HG03066 (cell line): ENCODE data around the gene SGCB.
"Not testable (repeated sequence)": the region's sequence is repeated elsewhere in the genome, so short reads cannot be mapped to it uniquely, and the experiment has no call there.

Source experiments
- ATAC-seq: cut with Tn5 transposase; IDR thresholded peaks from one replicate; pipeline ENCODE4 v1.9.1; 2021; ENCODE audit warnings: low read depth; ENCODE audit not compliant: unreplicated experiment

The SGCB gene, protein sequence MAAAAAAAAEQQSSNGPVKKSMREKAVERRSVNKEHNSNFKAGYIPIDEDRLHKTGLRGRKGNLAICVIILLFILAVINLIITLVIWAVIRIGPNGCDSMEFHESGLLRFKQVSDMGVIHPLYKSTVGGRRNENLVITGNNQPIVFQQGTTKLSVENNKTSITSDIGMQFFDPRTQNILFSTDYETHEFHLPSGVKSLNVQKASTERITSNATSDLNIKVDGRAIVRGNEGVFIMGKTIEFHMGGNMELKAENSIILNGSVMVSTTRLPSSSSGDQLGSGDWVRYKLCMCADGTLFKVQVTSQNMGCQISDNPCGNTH

DNA sequence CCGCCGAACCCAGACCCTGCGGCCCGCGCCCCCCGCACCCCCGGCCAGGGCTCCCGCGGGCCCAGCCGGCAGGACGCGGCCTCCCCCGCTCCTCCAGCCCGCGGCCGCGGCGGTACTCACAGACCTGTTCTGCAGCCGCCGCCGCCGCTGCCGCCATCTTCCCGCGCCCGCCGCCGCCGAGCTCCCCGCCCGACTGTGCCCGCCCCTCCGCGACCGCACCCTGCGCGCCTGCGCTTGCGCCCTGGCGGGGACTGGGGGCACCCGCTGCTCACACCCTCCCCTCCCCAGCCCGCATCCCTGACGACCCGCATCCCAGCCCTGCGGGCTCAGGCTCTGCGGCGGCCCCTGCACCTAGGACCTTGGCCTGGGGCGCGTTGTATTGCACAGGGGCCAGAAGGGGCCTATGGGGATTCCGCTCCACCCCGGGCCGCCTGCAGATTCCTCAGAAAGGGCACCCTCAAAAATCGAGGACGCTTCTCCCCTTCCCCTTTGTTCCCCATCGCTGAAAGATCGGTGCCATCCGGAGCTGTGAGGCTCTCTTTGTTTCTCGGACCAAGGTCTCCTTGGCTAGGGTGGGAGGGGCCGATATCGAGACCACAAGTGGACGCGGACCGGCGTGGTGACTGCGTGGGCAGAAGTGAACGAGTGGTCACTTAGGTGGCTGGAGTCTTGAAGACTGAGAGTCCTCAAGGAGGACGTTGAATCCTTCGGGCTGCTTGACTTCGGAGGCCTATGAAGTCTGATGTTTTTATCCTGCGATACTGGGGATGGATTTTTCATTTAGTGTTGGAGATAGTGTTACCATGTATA is at the start of gene SGCB:
SGCB (minus strand) TSS at position 197 of the 810 bp plus-strand sequence; CDS start at position 157, 40 bp downstream.
- ATAC-seq = peak; percentile 92

DNA sequence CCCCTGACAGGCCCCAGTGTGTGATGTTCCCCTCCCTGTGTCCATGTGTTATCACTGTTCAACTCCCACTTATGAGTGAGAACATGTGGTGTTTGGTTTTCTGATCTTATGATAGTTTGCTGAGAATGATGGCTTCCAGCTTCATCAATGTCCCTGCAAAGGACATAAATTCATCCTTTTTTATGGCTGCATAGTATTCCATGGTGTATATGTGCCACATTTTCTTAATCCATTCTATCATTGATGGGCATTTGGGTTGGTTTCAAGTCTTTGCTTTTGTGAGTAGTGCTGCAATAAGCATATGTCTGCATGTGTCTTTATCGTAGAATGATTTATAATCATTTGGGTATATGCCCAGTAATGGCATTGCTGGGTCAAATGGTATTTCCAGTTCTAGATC is 48.3 kb upstream of the SGCB start:
- ATAC-seq = not testable (repeated sequence)

DNA sequence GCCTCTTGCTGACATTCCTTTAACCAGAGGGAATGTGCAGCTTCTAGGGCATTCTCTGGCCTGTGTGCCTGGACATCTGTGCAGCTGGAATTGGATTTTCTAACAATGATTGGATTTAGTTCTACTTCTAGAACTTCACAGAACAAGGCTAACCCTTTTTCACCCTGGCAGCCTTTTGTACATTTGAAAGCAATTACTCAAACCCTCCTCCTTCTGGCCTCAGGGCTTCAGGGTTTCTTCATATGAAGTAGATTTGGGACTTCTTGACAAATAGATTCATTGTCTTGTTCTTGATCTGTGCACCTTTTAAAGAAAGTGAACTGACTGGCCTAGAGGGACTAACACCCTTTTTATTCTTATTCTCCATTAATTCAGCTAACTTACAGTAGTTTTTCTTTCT is 43.1 kb upstream of the SGCB start:
- no peak for ATAC-seq

DNA sequence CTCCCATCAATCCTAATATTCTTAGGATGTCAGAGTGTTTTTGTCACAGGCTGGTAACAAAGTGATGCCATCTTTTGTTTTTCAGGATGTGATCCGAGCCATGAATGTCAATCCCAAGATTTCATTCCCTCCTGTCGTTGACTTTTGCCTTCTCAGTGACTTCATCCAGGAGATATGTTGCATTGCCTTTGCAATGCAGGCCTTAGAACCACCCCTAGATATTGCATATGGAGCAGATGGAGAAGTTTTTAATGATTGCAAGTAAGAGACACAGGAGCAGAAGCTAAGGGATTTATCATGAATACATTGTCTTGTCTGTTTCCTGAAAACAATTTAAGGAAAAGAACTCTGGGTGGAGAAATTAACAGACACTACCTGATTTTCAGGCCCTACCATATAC is 41.6 kb upstream of the SGCB start:
- ATAC-seq = no peak

DNA sequence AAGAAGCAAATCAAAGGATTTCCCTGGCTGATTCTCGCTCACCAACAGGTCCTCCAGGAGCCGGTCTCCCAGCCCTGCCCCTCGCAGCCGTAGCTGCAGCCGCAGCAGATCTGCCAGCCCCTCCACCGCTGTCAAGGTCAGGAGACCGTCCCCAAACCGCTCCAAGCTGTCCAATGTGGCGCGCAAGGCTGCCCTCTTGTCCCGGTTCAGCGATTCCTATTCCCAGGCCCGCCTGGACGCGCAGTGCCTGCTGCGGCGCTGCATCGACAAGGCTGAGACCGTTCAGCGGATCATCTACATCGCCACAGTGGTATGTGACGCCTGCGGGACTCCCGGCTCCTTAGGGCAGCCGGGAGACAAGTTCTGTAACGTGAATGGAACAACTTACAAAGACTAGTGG is 38.6 kb upstream of the SGCB start:
- no peak for ATAC-seq

DNA sequence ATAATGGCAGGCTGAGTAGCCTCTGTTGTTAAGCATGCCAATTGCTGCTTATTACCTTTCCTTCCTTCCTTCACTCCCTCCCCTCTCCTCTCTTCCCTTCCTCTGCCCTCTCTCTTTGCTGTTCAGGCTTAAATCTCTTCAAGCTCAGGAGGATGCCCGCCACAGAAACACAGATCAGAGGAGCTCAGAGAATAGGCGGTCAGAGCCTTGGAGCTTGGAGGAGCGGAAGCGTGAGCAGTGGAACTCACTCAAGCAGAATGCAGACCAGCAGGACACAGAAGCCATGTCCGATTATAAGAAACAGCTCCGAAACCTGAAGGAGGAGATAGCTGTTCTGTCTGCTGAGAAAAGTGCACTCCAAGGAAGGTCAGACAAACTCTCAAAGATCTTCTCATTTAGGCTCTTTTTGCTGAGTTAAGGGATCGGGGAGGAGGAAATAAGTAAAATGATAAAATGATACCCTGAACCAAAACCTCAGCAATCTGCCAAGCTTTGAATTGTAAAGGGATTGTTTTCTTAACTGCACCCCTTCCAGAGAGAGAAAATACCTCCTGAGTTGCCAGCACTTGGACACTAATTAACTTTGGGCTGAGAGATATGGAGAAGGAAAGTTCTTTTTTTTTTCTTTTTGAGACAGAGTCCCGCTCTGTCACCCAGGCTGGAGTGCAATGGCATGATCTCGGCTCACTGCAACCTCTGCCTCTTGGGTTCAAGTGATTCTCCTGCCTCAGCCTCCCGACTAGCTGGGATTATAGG is 33.9 kb upstream of the SGCB start:
- no peak for ATAC-seq

DNA sequence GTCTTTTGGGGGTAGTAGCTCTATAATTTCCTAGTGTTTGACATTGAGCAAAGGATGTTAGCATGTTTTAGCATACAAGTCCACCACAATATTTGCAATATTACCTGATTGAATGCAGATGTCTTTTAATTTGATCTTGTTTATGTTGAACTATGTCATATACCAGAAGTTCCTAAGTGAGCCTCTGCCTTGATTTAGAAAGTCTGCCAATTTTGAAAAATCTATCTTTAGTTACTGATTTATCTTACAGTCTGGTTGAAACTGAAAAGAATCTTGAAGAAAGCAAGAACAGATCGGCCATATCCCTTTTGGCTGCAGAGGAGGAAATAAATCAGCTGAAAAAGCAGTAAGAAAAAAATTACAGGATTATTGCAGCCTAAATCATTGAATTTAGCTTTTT is 31.5 kb upstream of the SGCB start:
- ATAC-seq = no peak

DNA sequence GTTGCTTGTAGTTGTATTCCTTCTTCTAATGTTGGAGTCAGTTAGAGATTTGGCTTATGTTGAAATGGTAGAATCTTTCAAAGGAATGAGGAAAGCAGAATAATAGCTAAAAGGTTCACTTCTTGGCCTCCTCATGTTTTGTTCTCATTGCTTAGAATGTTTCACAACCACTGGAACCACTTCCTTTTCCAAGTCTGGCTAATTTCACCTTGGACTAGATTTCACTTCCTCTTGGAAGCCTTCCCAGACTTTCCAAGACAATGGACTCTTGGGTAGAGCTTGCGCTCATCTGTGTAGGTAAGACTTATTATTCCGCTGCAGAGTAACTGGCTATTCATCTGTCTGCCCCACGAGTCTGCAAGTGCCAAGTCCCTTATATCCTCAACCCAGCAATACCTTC is 21.3 kb upstream of the SGCB start:
- no peak for ATAC-seq

DNA sequence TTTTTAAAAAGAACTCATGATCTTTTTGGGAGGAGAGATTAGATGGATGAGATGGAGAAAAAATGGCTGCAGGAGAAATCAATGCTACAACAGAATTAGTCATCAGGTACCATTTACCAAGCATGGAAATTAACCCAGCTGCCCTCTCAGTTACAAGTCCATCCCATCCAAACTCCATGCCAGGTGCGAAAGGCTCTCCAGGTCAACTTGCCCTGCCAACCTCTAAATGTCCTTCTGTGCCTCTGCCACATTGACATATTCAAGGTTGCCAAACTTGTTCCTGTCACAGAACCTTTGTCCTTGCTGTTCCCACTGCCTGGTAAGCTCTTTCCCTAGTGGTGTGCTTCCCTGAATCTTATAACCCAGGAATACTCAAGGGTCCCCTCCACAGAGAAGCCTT is 20.2 kb upstream of the SGCB start:
- no peak for ATAC-seq

DNA sequence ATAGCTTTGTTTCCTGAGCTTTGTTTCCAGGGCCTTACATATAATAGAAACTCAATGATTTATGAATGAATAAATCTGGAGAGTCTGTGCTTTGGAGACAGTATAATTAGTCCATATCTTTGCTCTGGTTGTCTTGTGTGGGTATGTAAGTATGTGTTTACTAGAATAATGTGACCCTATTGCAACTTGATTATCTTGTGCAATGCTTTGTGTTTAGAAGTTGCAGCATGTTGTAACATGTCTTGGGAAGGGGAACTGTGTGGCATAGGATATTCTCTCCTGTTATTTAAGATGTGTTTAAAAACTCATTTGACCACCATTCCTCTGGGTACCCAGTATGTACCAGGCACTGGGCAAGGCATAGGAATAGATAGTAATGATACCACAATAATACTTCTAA is 19.1 kb upstream of the SGCB start:
- no peak for ATAC-seq

DNA sequence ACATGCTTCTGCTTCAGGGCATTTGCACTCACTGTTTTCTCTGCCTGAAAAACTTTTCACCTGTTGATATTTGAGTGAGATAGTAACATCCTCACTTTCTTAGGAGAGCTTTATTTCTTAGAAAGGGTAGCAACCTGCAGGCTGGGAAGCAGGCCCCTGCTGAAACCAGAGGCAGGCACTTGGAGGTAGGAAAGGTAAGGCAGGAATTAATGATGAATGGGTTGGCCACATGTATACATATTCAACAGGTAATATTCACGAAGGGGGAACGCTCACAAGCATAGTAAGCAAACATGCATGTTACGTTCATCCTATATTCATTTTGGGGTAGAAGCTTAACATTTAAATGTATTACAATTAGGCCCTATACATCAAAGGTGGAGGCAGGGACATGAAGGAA is 16.2 kb upstream of the SGCB start:
- no peak for ATAC-seq

DNA sequence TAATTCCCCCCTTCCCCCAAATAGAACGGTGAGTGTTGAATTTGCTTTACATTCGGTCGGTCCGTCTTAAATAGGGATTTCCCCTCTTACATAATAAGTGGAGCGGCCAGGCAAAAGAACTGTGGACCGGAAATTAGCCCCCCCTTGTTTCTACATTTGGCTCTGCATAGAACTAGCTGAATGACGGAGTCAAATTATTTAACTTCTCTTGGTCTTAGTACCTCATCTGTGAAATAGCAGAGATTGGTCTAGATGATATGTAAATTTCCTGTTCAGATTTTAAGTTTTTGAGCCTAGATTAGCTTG is 14.3 kb upstream of the SGCB start:
- peak; percentile 44 for ATAC-seq

DNA sequence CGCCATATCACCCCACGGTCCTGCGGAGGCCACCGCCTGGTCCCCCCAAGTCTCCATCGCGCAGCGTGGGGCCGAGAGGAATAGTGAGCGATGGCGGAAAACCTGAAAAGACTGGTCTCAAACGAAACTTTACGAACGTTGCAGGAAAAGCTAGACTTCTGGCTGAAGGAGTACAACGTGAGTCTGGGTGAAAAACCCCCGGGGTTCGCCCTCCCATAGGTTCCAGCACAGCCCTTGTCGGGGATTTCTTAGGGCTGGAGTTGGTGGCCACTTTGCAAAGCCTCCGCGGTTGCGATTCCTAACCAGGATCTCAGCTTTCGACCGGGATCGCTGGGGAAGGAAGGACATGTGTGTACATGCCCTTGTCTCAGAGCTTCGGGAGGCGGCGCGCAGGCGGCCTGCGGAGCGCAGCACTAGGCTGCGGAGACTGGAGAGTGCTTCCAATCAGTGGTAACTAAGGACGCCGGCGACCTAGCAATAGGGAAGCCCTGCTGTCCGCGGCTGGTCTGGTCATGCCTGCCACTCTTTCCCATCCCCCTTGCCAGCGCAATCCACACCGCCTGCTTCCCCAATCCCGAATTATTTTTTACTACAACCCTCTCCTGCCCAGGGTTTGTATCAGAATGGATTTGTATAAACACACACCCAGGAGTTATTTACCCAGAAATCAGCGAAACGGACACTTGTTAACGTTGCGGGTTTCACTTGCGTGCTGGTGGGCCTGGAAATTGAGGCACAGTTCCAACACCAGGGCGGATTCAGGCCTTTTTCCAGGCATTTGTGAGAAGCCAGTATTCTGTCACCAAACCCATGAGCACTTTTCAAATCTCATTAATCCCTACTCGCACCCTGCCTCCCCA is 13.7 kb upstream of the SGCB start:
- ATAC-seq = peak; percentile 63

DNA sequence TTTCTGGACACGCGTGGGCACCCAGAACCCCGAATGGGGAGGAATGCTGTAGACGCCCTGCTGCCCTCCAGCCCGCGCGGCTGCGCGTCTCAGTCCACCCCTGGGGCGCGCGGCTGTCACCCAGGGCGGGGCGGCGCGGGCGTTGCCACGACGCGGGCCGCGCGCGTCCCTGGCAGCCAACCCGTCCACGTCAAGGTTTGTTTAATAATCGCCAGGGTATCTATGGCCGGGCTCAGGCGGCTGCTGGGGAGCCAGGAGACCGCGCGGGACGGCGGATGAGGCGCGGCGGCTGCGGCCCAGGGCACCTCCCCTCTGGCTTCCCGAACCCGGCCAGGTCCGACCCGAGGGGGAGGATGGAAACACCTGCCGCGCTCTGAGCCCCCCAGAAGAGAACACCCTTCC is 13.1 kb upstream of the SGCB start, which contains the start of gene SPATA18:
SPATA18 (plus strand) TSS at position 92 of the 402 bp plus-strand sequence. CDS start 401 bp downstream, outside the sequence.
- ATAC-seq = peak; percentile 37

DNA sequence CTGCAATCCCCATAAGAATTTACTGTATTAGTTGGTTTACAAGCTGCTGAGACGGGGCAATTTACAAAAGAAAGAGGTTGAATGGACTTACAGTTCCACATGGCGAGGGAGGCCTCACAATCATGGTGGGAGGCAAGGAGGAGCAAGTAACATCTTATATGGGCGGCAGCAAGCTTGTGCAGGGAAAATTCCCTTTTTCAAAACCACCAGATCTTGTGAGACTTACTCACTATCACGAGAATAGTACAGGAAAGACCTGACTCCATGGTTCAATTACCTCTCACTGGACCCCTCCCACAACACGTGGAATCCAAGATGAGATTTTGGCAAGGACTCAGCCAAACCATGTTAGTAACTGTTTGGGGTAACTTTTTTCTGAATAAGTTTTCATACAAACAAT is 11.2 kb upstream of the SGCB start:
- no peak for ATAC-seq

DNA sequence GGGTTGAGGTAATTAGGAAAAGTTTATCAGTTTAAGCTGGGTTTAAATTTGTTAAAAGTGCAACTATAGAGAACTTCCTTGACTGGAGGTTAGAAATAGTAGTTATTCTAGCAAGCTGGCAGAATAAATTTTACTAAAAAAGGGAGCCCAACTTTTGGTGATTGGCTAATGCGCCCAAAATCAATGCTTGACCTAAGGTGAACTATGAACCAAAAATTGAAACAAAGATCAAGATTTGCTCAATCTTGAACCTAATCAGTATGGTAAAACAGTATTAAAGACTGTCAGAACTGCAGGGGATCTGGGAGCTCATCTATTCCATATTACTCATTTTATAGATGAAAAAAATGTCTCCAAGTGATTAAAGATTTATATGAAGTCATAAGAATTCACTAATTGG is 6.9 kb upstream of the SGCB start:
- no peak for ATAC-seq

DNA sequence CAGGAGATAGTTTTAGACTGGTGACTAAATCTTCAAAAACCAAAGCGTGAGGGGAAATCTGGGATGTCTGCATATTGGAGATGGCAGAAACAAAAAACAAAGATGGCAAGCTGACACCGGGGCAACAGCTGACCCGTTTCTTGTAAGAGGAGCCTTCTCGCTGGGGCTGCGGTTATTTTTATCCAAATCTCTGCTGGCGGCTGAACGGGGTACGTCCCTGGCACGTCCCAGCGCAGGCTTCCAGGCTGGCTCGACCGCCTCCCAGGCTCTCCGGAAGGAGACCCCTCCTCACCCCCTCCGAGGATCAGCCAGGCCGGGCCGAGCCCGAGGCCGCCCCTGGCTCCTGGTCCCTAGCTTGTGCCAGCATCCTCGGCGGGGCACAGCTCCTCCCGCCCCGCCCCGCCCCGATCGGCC is 403 bp downstream of the SGCB start:
- peak; percentile 48 for ATAC-seq

DNA sequence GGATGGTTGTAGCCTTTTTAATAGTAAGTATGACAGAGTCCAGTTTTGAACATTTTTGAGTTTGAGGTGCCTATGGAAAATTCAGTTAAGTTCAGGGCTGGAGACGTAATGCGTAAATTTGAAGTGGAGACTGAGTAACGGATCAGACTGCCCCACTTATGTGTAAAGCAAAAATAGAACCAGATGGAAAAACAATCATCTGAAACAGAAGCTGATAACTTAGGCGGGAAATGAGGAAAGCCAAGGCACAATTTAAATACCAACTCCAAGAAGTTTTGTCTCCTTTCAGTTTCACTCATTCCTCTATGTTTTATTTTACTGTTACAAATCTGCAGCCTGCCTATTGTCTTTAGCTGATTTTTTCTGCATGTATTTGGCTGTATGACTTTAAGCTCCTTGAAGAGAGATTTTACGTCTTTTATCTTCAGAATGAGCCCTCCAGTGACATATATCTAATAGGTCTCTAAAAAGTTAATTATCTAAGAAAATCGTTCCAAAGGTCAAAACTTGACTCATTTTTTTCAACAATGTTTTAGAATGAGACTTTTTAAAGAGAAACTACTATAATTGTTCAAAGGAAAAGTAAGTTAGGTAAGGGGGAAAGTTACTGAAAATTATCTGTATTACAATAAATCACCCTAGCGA is 1.1 kb downstream of the SGCB start:
- ATAC-seq = no peak

DNA sequence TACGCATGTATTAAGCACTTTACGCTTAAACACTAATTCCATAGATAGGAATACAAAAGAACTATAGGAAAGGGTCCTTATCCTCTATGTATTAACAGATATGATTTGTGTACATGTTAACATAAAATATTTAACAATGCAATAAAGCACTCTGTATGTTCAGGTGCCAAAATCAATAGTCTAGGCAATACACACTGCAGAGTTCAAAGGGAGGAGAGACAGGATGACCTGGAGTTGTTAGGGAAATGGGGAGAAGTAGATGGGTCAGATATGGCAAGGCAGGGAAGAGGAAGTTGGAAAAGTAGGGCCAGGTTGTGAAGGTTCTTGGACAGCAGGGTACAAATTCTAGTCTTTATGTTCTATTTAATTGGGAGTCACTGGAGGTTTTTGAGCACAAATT is 2.9 kb downstream of the SGCB start:
- ATAC-seq = no peak

DNA sequence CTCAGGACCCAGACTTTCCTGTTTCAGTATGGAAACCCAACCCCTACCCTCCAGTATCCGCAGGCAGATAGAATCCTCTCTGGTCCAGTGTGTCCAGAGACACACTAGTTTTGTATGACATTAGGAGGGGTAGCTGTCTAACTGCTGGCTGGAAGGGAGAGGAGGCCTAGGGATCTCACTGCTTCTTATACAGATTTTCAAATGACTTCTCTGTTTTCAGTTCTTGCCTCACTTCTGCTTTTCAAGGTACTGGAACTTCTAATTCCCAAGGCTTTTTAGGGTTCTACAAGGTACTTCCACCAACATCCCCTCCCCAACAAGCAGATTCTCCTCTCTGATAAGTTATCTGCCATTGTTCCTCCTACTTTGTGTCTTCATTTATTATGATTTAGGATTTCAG is 6.1 kb downstream of the SGCB start:
- ATAC-seq = no peak
